K562 (cell line): ENCODE data around the gene NR1D1. TPM values are rescaled to one million over a fixed set of nuclear protein-coding genes. Genes with fewer than 3 reads are reported as not detected.
A peak's percentile ranks its signal among the peaks of the same experiment; 100 is the strongest.

Source experiments
- ATAC-seq: fragments of 200-7000 bp; cut with Tn5 transposase; 3 replicates; pipeline ENCODE4 v1.9.1; 2020; ENCODE audit warnings: moderate library complexity
- Bru-seq: library from RNA; stranded (reverse); fragments of 400-500 nt; gene quantifications from one replicate; lab custom pipeline; 2021; lab: Mats Ljungman, UMichigan
- BruChase-seq, 2 experiments: library from RNA; stranded (reverse); fragments of 400-500 nt; gene quantifications; one replicate each; lab custom pipeline; 2021; lab: Mats Ljungman, UMichigan
- BruUV-seq: library from RNA; stranded (reverse); fragments of 400-500 nt; replicated peaks from 2 replicates; lab custom pipeline; 2021; lab: Mats Ljungman, UMichigan
- CTCF ChIA-PET: fragments of 300-600 bp; formaldehyde crosslinking; extraction: SDS; loops from one replicate; lab custom pipeline; 2021; ENCODE audit warnings: low intra/inter-chr PET ratio; lab: Yijun Ruan, JAX
- POLR2A ChIA-PET: fragments of 300-600, 350-650 bp; sonication (Branson Sonifier 250); formaldehyde crosslinking; extraction: SDS; loops from one replicate; lab custom pipeline; 2021; ENCODE audit warnings: antibody characterized with exemption, inconsistent platforms; lab: Yijun Ruan, JAX
- DNase-seq, 4 experiments: peaks; one replicate each; pipeline versions ENCODE4 v3.0.0 to v3.0.0-alpha.2; 2011 to 2018; ENCODE audit warnings: low spot score in 3 of 4, mixed read lengths in 3 of 4; ENCODE audit errors: extremely low read depth in 1 of 4
- FAIRE-seq: peaks from 2 replicates; lab custom pipeline; 2011; peaks lifted over from hg19 to GRCh38; lab: Jason Lieb, UNC
- H2AFZ ChIP-seq: 2 replicates; pipeline ENCODE4 v1.6.0; 2011; ENCODE audit warnings: low read depth, low read length, control low read depth, inconsistent platforms
- H3K27ac ChIP-seq: fragments of 200-600 bp; 3 replicates; pipeline ENCODE4 v1.8.0; 2011; ENCODE audit warnings: low read depth, mild to moderate bottlenecking, control low read depth, inconsistent platforms, low read length, moderate library complexity, mixed read lengths; ENCODE audit errors: extremely low read depth
- H3K27me3 ChIP-seq, 2 experiments: fragments of 300-600 bp in 1 of 2; 2 replicates in 1 of 2; 3 replicates in 1 of 2; pipeline versions ENCODE4 v1.6.0 to v1.8.0; 2011; ENCODE audit warnings: inconsistent platforms in 2 of 2, low read length in 2 of 2, mild to moderate bottlenecking in 1 of 2, mixed read lengths in 1 of 2, moderate library complexity in 1 of 2; ENCODE audit not compliant: control insufficient read depth in 2 of 2, insufficient read depth in 2 of 2
- H3K36me3 ChIP-seq: fragments of 300-600 bp; 3 replicates; pipeline ENCODE4 v1.8.0; 2011; ENCODE audit warnings: mild to moderate bottlenecking, low read length, inconsistent platforms; ENCODE audit not compliant: control insufficient read depth, insufficient read depth
- H3K4me1 ChIP-seq, 2 experiments: fragments of 200-600 bp in 1 of 2; replicated peaks in 1 of 2; 2 replicates in 1 of 2; 3 replicates in 1 of 2; pipeline versions ENCODE4 v1.5.1 to v1.8.0; 2011; ENCODE audit warnings: inconsistent platforms in 2 of 2, low read length in 2 of 2, mild to moderate bottlenecking in 1 of 2, mixed read lengths in 1 of 2, moderate library complexity in 1 of 2; ENCODE audit not compliant: control insufficient read depth in 2 of 2, insufficient read depth in 2 of 2
- H3K4me2 ChIP-seq: 2 replicates; pipeline ENCODE4 v1.6.1; 2011; ENCODE audit warnings: low read length, control low read depth, inconsistent platforms, mixed read lengths; ENCODE audit not compliant: insufficient read depth
- H3K4me3 ChIP-seq: fragments of 200-600 bp; sonication (generic), shearing (Covaris generic); 2 replicates; pipeline ENCODE4 v1.5.1; 2016; ENCODE audit warnings: control low read depth, inconsistent platforms
- H3K79me2 ChIP-seq: fragments of 200-600 bp; 3 replicates; pipeline ENCODE4 v1.8.0; 2011; ENCODE audit warnings: low read length, inconsistent platforms; ENCODE audit not compliant: control insufficient read depth, insufficient read depth
- H3K9ac ChIP-seq, 2 experiments: 2 replicates each; pipeline versions ENCODE4 v1.6.0 to v1.6.1; 2011; ENCODE audit warnings: low read depth in 2 of 2, low read length in 2 of 2, control low read depth in 1 of 2, inconsistent platforms in 1 of 2, mild to moderate bottlenecking in 1 of 2, mixed read lengths in 1 of 2; ENCODE audit not compliant: insufficient read depth in 1 of 2
- H3K9me1 ChIP-seq: one replicate; pipeline ENCODE4 v1.6.0; 2011; ENCODE audit warnings: inconsistent platforms, mild to moderate bottlenecking, low read length, moderate library complexity; ENCODE audit not compliant: control insufficient read depth, insufficient read depth
- H3K9me3 ChIP-seq: replicated peaks from 2 replicates; pipeline ENCODE4 v1.5.1; 2011; ENCODE audit warnings: low read depth, low read length, inconsistent platforms; ENCODE audit not compliant: control insufficient read depth, insufficient read depth
- H4K20me1 ChIP-seq: replicated peaks from 2 replicates; pipeline ENCODE4 v1.6.1; 2011; ENCODE audit warnings: low read length, inconsistent platforms, mixed read lengths; ENCODE audit not compliant: control insufficient read depth, insufficient read depth
- ARID4B ChIP-seq: sonication (generic); formaldehyde crosslinking; IDR thresholded peaks from 2 replicates; pipeline ENCODE4 v1.8.0; 2022; ENCODE audit warnings: mild to moderate bottlenecking, missing genetic modification reagents
- ETV1 ChIP-seq: fragments of 450-650 bp; conservative IDR thresholded peaks from 2 replicates; pipeline ENCODE4 v1.6.1; 2016; ENCODE audit warnings: missing genetic modification characterization, control low read depth, low read depth, missing compliant biosample characterization
- NCOR1 ChIP-seq: fragments of 450-650 bp; IDR thresholded peaks from 2 replicates; pipeline ENCODE4 v1.6.1; 2016; ENCODE audit warnings: mild to moderate bottlenecking, moderate library complexity
- PML ChIP-seq: IDR thresholded peaks from 2 replicates; pipeline ENCODE4 v1.6.1; 2012; ENCODE audit warnings: low read length, inconsistent platforms
- POLR2B ChIP-seq: fragments of 450-650 bp; IDR thresholded peaks from 2 replicates; pipeline ENCODE4 v1.6.1; 2018; ENCODE audit warnings: low read depth; ENCODE audit not compliant: partially characterized antibody
- THRB ChIP-seq: fragments of 450-650 bp; formaldehyde crosslinking; conservative IDR thresholded peaks from 2 replicates; pipeline ENCODE4 v1.4.0; 2022; ENCODE audit warnings: mild to moderate bottlenecking, missing genetic modification characterization
- U2AF1 ChIP-seq: fragments of 200-400 bp; formaldehyde crosslinking; optimal IDR thresholded peaks from 2 replicates; pipeline ENCODE3; 2017; ENCODE audit warnings: mild to moderate bottlenecking, low read depth, low read length, moderate library complexity
- ZFX ChIP-seq: sonication (generic); formaldehyde crosslinking; IDR thresholded peaks from 2 replicates; pipeline ENCODE4 v1.8.0; 2022; ENCODE audit warnings: mild to moderate bottlenecking, missing genetic modification reagents, moderate library complexity
- WGBS: fragments of 100-300 bp; shearing (Covaris generic); methylation state at CpG from one replicate; pipeline ENCODE4 v1.1.6; 2016; ENCODE audit warnings: low coverage, mixed read lengths; ENCODE audit not compliant: insufficient coverage; ENCODE audit errors: missing lambda C conversion rate; 5-methylcytosine and 5-hydroxymethylcytosine counted together
- in situ Hi-C: fragments of 300-500 bp; cut with MboI; formaldehyde crosslinking; loops from 4 replicates; pipeline ENCODE4 v1.15.0; 2018; ENCODE audit warnings: inconsistent platforms, mixed read lengths
- intact Hi-C: fragments of 100-400 bp; cut with micrococcal nuclease; formaldehyde crosslinking; loops from 2 replicates; pipeline ENCODE4 v1.14.2; 2022
- long read RNA-seq, 3 experiments: library from polyadenylated mRNA in 2 of 3; library from RNA in 1 of 3; unstranded in 2 of 3; stranded (forward) in 1 of 3; transcript quantifications; one replicate each; pipeline ENCODE4 v2.0.0, GENCODE V29; 2019 to 2022
- polyA minus RNA-seq, 3 experiments: library from RNA; depleted of rRNA, polyadenylated mRNA; stranded (reverse); fragments of >200 nt; gene quantifications; 2 replicates each; pipeline ENCODE4 v1.2.3, GENCODE V29; 2011
- polyA plus RNA-seq, 8 experiments: library from polyadenylated mRNA; depleted of rRNA in 4 of 8; stranded (reverse) in 5 of 8; unstranded in 3 of 8; fragments of >200 nt; fragmentation: Nextera tagmentation in 2 of 8; fragmentation: Illumina TruSeq in 1 of 8; extraction: Ambion mirVana in 2 of 8; extraction: Trizol in 1 of 8; gene quantifications; 2 replicates each; pipeline versions ENCODE4 v1.2.1 to v1.2.3, GENCODE V29; 2011 to 2014; ENCODE audit warnings: inconsistent platforms in 1 of 8, missing spikeins in 1 of 8
- total RNA-seq, 7 experiments: library from RNA; depleted of rRNA in 6 of 7; stranded (reverse); fragments of >200 nt in 6 of 7; fragmentation: Illumina TruSeq in 2 of 7; extraction: Trizol in 2 of 7; gene quantifications; 2 replicates each; pipeline versions ENCODE4 v1.2.1 to v1.2.3, GENCODE V29; 2011 to 2021; ENCODE audit warnings: low replicate concordance in 1 of 7
- TF ChIP-seq, protein P1 (sequence below): sonication (generic); formaldehyde crosslinking; IDR thresholded peaks from 2 replicates; pipeline ENCODE4 v1.8.0; 2022; ENCODE audit warnings: mild to moderate bottlenecking, missing genetic modification reagents

The NR1D1 gene
- 2.3 and 7.8 TPM in 2 replicates for total RNA-seq (2011; cell fraction: chromatin; rRNA removed; ENCODE audit: low replicate concordance)
- total RNA-seq (2011; cell fraction: nucleolus; rRNA removed): 3.6 and 4.0 TPM in 2 replicates
- total RNA-seq (2011; cell fraction: nucleoplasm; rRNA removed): 3.1 and 3.2 TPM in 2 replicates
- total RNA-seq (2014; rRNA removed): 0.78 and 1.00 TPM in 2 replicates
- total RNA-seq (2014; rRNA removed; fragmentation: Illumina TruSeq; extraction: Trizol): 0.32 and 0.47 TPM in 2 replicates
- total RNA-seq (2015; rRNA removed; fragmentation: Illumina TruSeq; extraction: Trizol): 0.65 and 1.2 TPM in 2 replicates
- total RNA-seq (2021): 6.6 and 7.7 TPM in 2 replicates
- polyA plus RNA-seq (2011; rRNA removed): 0.25 and 0.41 TPM in 2 replicates
- 0.21 and 0.89 TPM in 2 replicates for polyA plus RNA-seq (2011; cell fraction: cytosol; rRNA removed)
- polyA plus RNA-seq (2011; cell fraction: nucleus; rRNA removed): 1.3 and 5.0 TPM in 2 replicates
- polyA plus RNA-seq (2012): 5.3 and 5.4 TPM in 2 replicates
- 4.7 and 6.9 TPM in 2 replicates for polyA plus RNA-seq (2014; fragmentation: Illumina TruSeq; extraction: Trizol)
- under 1 TPM; 0.27 TPM for polyA plus RNA-seq (2014; fragmentation: Nextera tagmentation; extraction: Ambion mirVana)
- polyA plus RNA-seq (2014; rRNA removed): 1.4 and 2.0 TPM in 2 replicates
- 0.42 and 0.63 TPM in 2 replicates for polyA minus RNA-seq (2011; rRNA and poly(A)+ RNA removed)
- 0.46 and 3.3 TPM in 2 replicates for polyA minus RNA-seq (2011; cell fraction: cytosol; rRNA and poly(A)+ RNA removed)
- 2.2 and 2.6 TPM in 2 replicates for polyA minus RNA-seq (2011; cell fraction: nucleus; rRNA and poly(A)+ RNA removed)
- percentile 59 among the genes with signal in this experiment for Bru-seq, nascent RNA
- BruChase-seq, experiment 1, labeled RNA remaining after a 2-hour chase: percentile 54 among the genes with signal in this experiment
- percentile 54 among the genes with signal in this experiment for BruChase-seq, experiment 2, labeled RNA remaining after a 6-hour chase
- long read RNA-seq, experiment 1, partial matches to known transcripts: 8 of 9 reads
- long read RNA-seq, experiment 1, other reads (novel, unspliced or antisense): 1 of 9 reads
- long read RNA-seq, experiment 2, transcript NR1D1-201 (8 exons, 2,772 nt): major isoform, 5 of 9 reads
- long read RNA-seq, experiment 2, partial matches to known transcripts: 1 of 9 reads
- long read RNA-seq, experiment 2, other reads (novel, unspliced or antisense): 3 of 9 reads
- long read RNA-seq, experiment 3, partial matches to known transcripts: 0 of 1 reads
- long read RNA-seq, experiment 3, other reads (novel, unspliced or antisense): 0 of 1 reads

GRCh38 chr17:40100419-40100668, at the start of gene NR1D1:
TSS of gene NR1D1 (minus strand) at chr17:40100589. CDS start at chr17:40100094, 495 bp downstream.
- peak within 1 kb of the TSS; percentile 96 for H3K4me2 ChIP-seq
- H3K4me3 ChIP-seq: peak within 1 kb of the TSS; percentile 53
- H3K27ac ChIP-seq: peak within 1 kb of the TSS; percentile 78
- peaks cover 28% of the 10 kb centered on the region for H3K79me2 ChIP-seq
- WGBS: 0% methylated on average over 16 of the region's 16 CpGs
- DNase-seq (peak in 1 of 4 experiments; percentile 25), FAIRE-seq (no peak), ATAC-seq (no peak)
- no peaks in the 10 kb centered on the region for H3K9me3 ChIP-seq
- peaks cover 34% of the 10 kb centered on the region; the same call in 2 of the 3 replicates for H3K36me3 ChIP-seq
- H4K20me1 ChIP-seq: no peaks in the 10 kb centered on the region
- ChIA-PET POLR2A (interaction anchor here (0.6 to 5.6 kb wide), 14 partner anchors 9 to 454 kb away, joined by 3 to 66 read pairs (median 4); partner anchors contain the start of genes CASC3 and CSF3), CTCF (interaction anchor here (0.6 kb wide), 1 partner anchor 17 kb away, joined by 3 read pairs; no protein-coding TSS in a partner anchor)
- H2AFZ ChIP-seq: peak within 1 kb of the TSS; percentile 91
- BruUV-seq: no TSS peak
- peak within 1 kb of the TSS; percentile 63 to 95 for H3K9ac ChIP-seq
- peaks cover 47 to 50% of the 10 kb centered on the region in 2 experiments for H3K4me1 ChIP-seq
- peaks cover 4% of the 10 kb centered on the region for H3K9me1 ChIP-seq
- no peaks in the 10 kb centered on the region for H3K27me3 ChIP-seq
- intact Hi-C loops: no loop called here
- in situ Hi-C loops: no loop called here
- TF ChIP-seq ZFX (CRISPR knock-in tag) (peak; percentile 56; the same call in 1 of the 2 replicates), ETV1 (tag) (0 out of 2 replicates have a peak, but pooled peaks have one; percentile 19), NCOR1 (peak; percentile 28), THRB (CRISPR knock-in tag) (no peak), PML (peak; percentile 15; the same call in 1 of the 2 replicates), POLR2B (peak; percentile 39), U2AF1 (no peak), ARID4B (CRISPR knock-in tag) (peak; percentile 87; the same call in 1 of the 2 replicates)
- TF ChIP-seq, protein P1, sequence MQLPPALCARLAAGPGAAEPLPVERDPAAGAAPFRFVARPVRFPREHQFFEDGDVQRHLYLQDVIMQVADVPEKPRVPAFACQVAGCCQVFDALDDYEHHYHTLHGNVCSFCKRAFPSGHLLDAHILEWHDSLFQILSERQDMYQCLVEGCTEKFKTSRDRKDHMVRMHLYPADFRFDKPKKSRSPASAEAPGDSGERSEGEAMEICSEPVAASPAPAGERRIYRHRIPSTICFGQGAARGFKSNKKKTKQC (CRISPR knock-in tag): 0 out of 2 replicates have a peak, but pooled peaks have one; percentile 38
